HepG2 (cell line): ENCODE results near the gene NMT2.

Source experiments
- CTCF ChIP-seq: sonication (generic); formaldehyde crosslinking; IDR thresholded peaks from 2 replicates; pipeline ENCODE4 v1.5.0; 2020; ENCODE audit warnings: mild to moderate bottlenecking, missing genetic modification reagents, moderate library complexity
- FLYWCH1 ChIP-seq: sonication (generic); formaldehyde crosslinking; IDR thresholded peaks from 2 replicates; pipeline ENCODE4 v1.8.1; 2023; ENCODE audit warnings: mild to moderate bottlenecking, missing genetic modification reagents
- GZF1 ChIP-seq: sonication (generic); formaldehyde crosslinking; IDR thresholded peaks from 2 replicates; pipeline ENCODE4 v1.5.1; 2020; ENCODE audit warnings: mild to moderate bottlenecking, missing genetic modification reagents
- REST ChIP-seq, 2 experiments: IDR thresholded peaks; 2 replicates each; pipeline ENCODE4 v1.6.1; 2011 to 2012; ENCODE audit warnings: low read length in 2 of 2, borderline replicate concordance in 1 of 2, low read depth in 1 of 2, mild to moderate bottlenecking in 1 of 2, moderate library complexity in 1 of 2

GRCh38 chr10:15112657-15113056 is 55.8 kb downstream of the NMT2 start:
- no peak for TF ChIP-seq REST (IDR thresholded peaks at IDR 0.05; ENCODE audit: borderline replicate concordance in 1 of 2, low read depth in 1 of 2, low read length in 2 of 2)
- no peak for TF ChIP-seq GZF1 (CRISPR knock-in tag)
- TF ChIP-seq FLYWCH1, result no peak
- TF ChIP-seq CTCF (CRISPR knock-in tag), result no peak
